ENCODE results near the gene KDM2A. TPM values are rescaled to one million over a fixed set of nuclear protein-coding genes. Genes with fewer than 3 reads are reported as not detected.

The KDM2A gene
- total and polyA plus RNA-seq, 2 donors (not counting 3 experiments of a cell fraction or from before 2014, with no cell fraction given): 72.2 to 79.5 TPM

GRCh38 chr11:67177399-67178281 is 58.6 kb downstream of the KDM2A start:
- Histone ChIP-seq H3K9ac (replicated peaks; ENCODE audit: extremely low read depth, insufficient read depth, low read length) (no peak overlapping the region), H3K4me3 (replicated peaks in 1 of 3; ENCODE audit: insufficient read depth in 1 of 3, low read depth in 1 of 3, low read length in 3 of 3) (no peak overlapping the region), H3K27ac (ENCODE audit: insufficient read depth, low read depth, low read length) (no peak overlapping the region), H3K79me2 (ENCODE audit: control insufficient read depth, insufficient read depth, low read length) (peaks cover 50% of the 10 kb centered on the region), H3K4me1 (ENCODE audit: control insufficient read depth, extremely low read depth, insufficient read depth, low read length) (no peaks in the 10 kb centered on the region), H3K27me3 (ENCODE audit: control insufficient read depth in 2 of 2, insufficient read depth in 2 of 2, low read length in 2 of 2) (no peaks in the 10 kb centered on the region), H3K9me3 (replicated peaks; ENCODE audit: control insufficient read depth, insufficient read depth, low read length) (no peaks in the 10 kb centered on the region), H4K20me1 (replicated peaks; ENCODE audit: control insufficient read depth, extremely low read depth, insufficient read depth, low read length) (no peaks in the 10 kb centered on the region), H2AFZ (ENCODE audit: low read depth, low read length) (no peak overlapping the region), H3K36me3 (ENCODE audit: control insufficient read depth in 2 of 2, extremely low read depth in 1 of 2, insufficient read depth in 2 of 2, low read length in 2 of 2) (peaks cover 0 to 11% of the 10 kb centered on the region in 2 experiments), H3K4me2 (ENCODE audit: insufficient read depth, low read length) (no peak overlapping the region), H3K9me1 (replicated peaks; ENCODE audit: control insufficient read depth, extremely low read depth, insufficient read depth, low read length) (no peaks in the 10 kb centered on the region)
- intact Hi-C loops (cut with micrococcal nuclease) (no loop called here), dilution Hi-C loops (cut with MboI; ENCODE audit: extremely low pct_ligation_motif_present, low sequenced_read_pairs) (no loop called here)
- POLR2A ChIA-PET: no interaction called here
- BruUV-seq (replicated peaks): no TSS peak
- CTCF ChIA-PET: interaction anchor here (1.2 to 1.8 kb wide), 2 partner anchors 10 to 96 kb away, joined by 5 to 6 read pairs; no protein-coding TSS in a partner anchor
- no peak for TF ChIP-seq EZH2 (IDR thresholded peaks at IDR 0.05; ENCODE audit: borderline replicate concordance, low read depth, low read length, severe bottlenecking)
- no peak for TF ChIP-seq POLR2AphosphoS5 (IDR thresholded peaks at IDR 0.05; ENCODE audit: insufficient read depth, low read depth, low read length)
- no peak for TF ChIP-seq GATA2 (IDR thresholded peaks at IDR 0.05; ENCODE audit: insufficient read depth, insufficient read length, low read depth, low read length)
- TF ChIP-seq POLR2A (IDR thresholded peaks at IDR 0.05; ENCODE audit: low read depth, low read length): no peak
- no peak for TF ChIP-seq MYC (IDR thresholded peaks at IDR 0.05; ENCODE audit: low read depth, low read length)
- TF ChIP-seq JUN (IDR thresholded peaks at IDR 0.05; ENCODE audit: borderline replicate concordance, insufficient read depth, insufficient read length, low read depth): no peak
- no peak for TF ChIP-seq MAX (IDR thresholded peaks at IDR 0.05; ENCODE audit: insufficient read depth, insufficient read length)
- TF ChIP-seq, protein P1, sequence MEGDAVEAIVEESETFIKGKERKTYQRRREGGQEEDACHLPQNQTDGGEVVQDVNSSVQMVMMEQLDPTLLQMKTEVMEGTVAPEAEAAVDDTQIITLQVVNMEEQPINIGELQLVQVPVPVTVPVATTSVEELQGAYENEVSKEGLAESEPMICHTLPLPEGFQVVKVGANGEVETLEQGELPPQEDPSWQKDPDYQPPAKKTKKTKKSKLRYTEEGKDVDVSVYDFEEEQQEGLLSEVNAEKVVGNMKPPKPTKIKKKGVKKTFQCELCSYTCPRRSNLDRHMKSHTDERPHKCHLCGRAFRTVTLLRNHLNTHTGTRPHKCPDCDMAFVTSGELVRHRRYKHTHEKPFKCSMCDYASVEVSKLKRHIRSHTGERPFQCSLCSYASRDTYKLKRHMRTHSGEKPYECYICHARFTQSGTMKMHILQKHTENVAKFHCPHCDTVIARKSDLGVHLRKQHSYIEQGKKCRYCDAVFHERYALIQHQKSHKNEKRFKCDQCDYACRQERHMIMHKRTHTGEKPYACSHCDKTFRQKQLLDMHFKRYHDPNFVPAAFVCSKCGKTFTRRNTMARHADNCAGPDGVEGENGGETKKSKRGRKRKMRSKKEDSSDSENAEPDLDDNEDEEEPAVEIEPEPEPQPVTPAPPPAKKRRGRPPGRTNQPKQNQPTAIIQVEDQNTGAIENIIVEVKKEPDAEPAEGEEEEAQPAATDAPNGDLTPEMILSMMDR (IDR thresholded peaks at IDR 0.05; ENCODE audit: extremely low read depth in 1 of 2, insufficient read depth in 1 of 2, low read depth in 1 of 2, low read length in 2 of 2): no peak
- TF ChIP-seq FOS (IDR thresholded peaks at IDR 0.05; ENCODE audit: borderline replicate concordance, insufficient read depth, low read length): no peak
- DNase-seq (ENCODE audit: low read depth, low spot score): no peak
- FAIRE-seq: no peak
